ENCODE results near the gene UNC13B. TPM values are rescaled to one million over a fixed set of nuclear protein-coding genes. Genes with fewer than 3 reads are reported as not detected.

Gene UNC13B
- total RNA-seq: 26.5 TPM

- no peaks in the 10 kb centered on the region for H3K9me3 ChIP-seq
- H3K27me3 ChIP-seq: no peaks in the 10 kb centered on the region
- TF ChIP-seq CTCF (IDR thresholded peaks at IDR 0.05): peak in 2 of 3 experiments; percentile 25 to 28
- intact Hi-C loops (cut with DNase I): loop anchor here (1.0 to 5.0 kb wide), 8 partner anchors 46 to 1115 kb away; partner anchors contain the start of genes GALT, UBAP2 and VCP
- peak within 1 kb of the TSS; percentile 80 to 88 for H3K4me3 ChIP-seq
- H3K27ac ChIP-seq: peak within 1 kb of the TSS; percentile 89 to 97
- peaks cover 0 to 10% of the 10 kb centered on the region in 2 donors for H3K4me1 ChIP-seq
- H3K36me3 ChIP-seq: no peaks in the 10 kb centered on the region
- DNase-seq (ENCODE audit: low spot score in 2 of 2): peak; percentile 82 to 97
Observed at GRCh38 chr9:35161713-35162604, at the start of gene UNC13B. Gene UNC13B (plus strand): TSS chr9:35162009. CDS start chr9:35162284, 275 bp downstream.

GRCh38 chr9:35112257-35113020 is 49.4 kb upstream of the UNC13B start:
- Histone ChIP-seq H3K4me1 (peaks cover 20 to 46% of the 10 kb centered on the region in 2 donors), H3K27me3 (no peaks in the 10 kb centered on the region), H3K27ac (peak overlapping the region; percentile 98 to 99), H3K36me3 (peaks cover 12 to 13% of the 10 kb centered on the region in 2 donors), H3K9me3 (no peaks in the 10 kb centered on the region), H3K4me3 (peak overlapping the region in 1 of 2 donors; percentile 52)
- intact Hi-C loops (cut with DNase I): loop anchor here (5.0 to 10.0 kb wide), 4 partner anchors 448 to 922 kb away; partner anchors contain the start of genes CCL27, CREB3, RECK and TLN1
- TF ChIP-seq CTCF (IDR thresholded peaks at IDR 0.05): no peak
- peak in 1 of 2 donors; percentile 82 for DNase-seq (ENCODE audit: low spot score in 2 of 2)

- H3K36me3 ChIP-seq: no peaks in the 10 kb centered on the region
Observed at GRCh38 chr9:35114113-35114839, 47.5 kb upstream of the UNC13B start.

GRCh38 chr9:35114840-35115628 is 46.8 kb upstream of the UNC13B start:
- Histone ChIP-seq H3K36me3 (no peaks in the 10 kb centered on the region), H3K9me3 (no peaks in the 10 kb centered on the region), H3K4me1 (peaks cover 19 to 43% of the 10 kb centered on the region in 2 donors), H3K27ac (peak overlapping the region; percentile 98 to 99), H3K27me3 (no peaks in the 10 kb centered on the region), H3K4me3 (peak overlapping the region; percentile 46 to 62)
- DNase-seq (ENCODE audit: low spot score in 2 of 2): peak in 1 of 2 donors; percentile 85
- intact Hi-C loops (cut with DNase I): loop anchor here (2.0 to 10.0 kb wide), 7 partner anchors 162 to 920 kb away; partner anchors contain the start of genes CCL27, CREB3, RECK and TESK1
- TF ChIP-seq CTCF (IDR thresholded peaks at IDR 0.05): no peak

More at GRCh38 chr9:35114113-35114839, 47.5 kb upstream of the UNC13B start:
- TF ChIP-seq CTCF (IDR thresholded peaks at IDR 0.05): no peak
- peak overlapping the region; percentile 98 to 99 for H3K27ac ChIP-seq
- DNase-seq (ENCODE audit: low spot score in 2 of 2): peak; percentile 88 to 94
- H3K9me3 ChIP-seq: no peaks in the 10 kb centered on the region
- H3K27me3 ChIP-seq: no peaks in the 10 kb centered on the region
- intact Hi-C loops (cut with DNase I): loop anchor here (2.0 to 10.0 kb wide), 5 partner anchors 449 to 921 kb away; partner anchors contain the start of genes CCL27, CREB3, RECK and TESK1
- H3K4me3 ChIP-seq: peak overlapping the region; percentile 46 to 62
- H3K4me1 ChIP-seq: peaks cover 20 to 47% of the 10 kb centered on the region in 2 donors
